H9 (cell line): ENCODE data around the gene FSTL1. TPM values are rescaled to one million over a fixed set of nuclear protein-coding genes. Genes with fewer than 3 reads are reported as not detected.

Experiments
- DNase-seq: peaks from one replicate; pipeline ENCODE4 v3.0.0-alpha.2; 2017
- H2AFZ ChIP-seq: one replicate; pipeline ENCODE4 v1.6.1; 2013; ENCODE audit warnings: mild to moderate bottlenecking, low read length, control low read depth, moderate library complexity
- H2AK5ac ChIP-seq: 2 replicates; pipeline ENCODE4 v1.6.1; 2013; ENCODE audit warnings: low read length, control low read depth, mixed read lengths; ENCODE audit not compliant: insufficient read length
- H2BK120ac ChIP-seq: one replicate; pipeline ENCODE4 v1.6.1; 2013; ENCODE audit warnings: low read depth, mild to moderate bottlenecking, low read length, control low read depth, inconsistent platforms; ENCODE audit not compliant: poor library complexity, severe bottlenecking
- H2BK12ac ChIP-seq: 2 replicates; pipeline ENCODE4 v1.6.1; 2013; ENCODE audit warnings: low read length, control low read depth, mixed read lengths, low read depth; ENCODE audit not compliant: insufficient read length
- H2BK15ac ChIP-seq: 2 replicates; pipeline ENCODE4 v1.6.1; 2013; ENCODE audit warnings: low read depth, low read length, control low read depth
- H2BK20ac ChIP-seq: one replicate; pipeline ENCODE4 v1.6.1; 2013; ENCODE audit warnings: low read depth, mild to moderate bottlenecking, low read length, control low read depth, inconsistent platforms; ENCODE audit not compliant: poor library complexity, severe bottlenecking
- H2BK5ac ChIP-seq: 2 replicates; pipeline ENCODE4 v1.6.1; 2013; ENCODE audit warnings: low read length, control low read depth, mixed read lengths; ENCODE audit not compliant: insufficient read length
- H3K14ac ChIP-seq: 2 replicates; pipeline ENCODE4 v1.6.1; 2013; ENCODE audit warnings: low read length, control low read depth; ENCODE audit not compliant: insufficient read depth
- H3K18ac ChIP-seq: 2 replicates; pipeline ENCODE4 v1.6.1; 2013; ENCODE audit warnings: low read depth, mild to moderate bottlenecking, mixed read lengths, low read length, control low read depth; ENCODE audit not compliant: insufficient read length
- H3K23ac ChIP-seq: 2 replicates; pipeline ENCODE4 v1.6.1; 2013; ENCODE audit warnings: low read length, control low read depth, mixed read lengths, low read depth; ENCODE audit not compliant: insufficient read length
- H3K23me2 ChIP-seq: 2 replicates; pipeline ENCODE4 v1.6.1; 2013; ENCODE audit warnings: low read depth, mild to moderate bottlenecking, mixed read lengths, low read length, control low read depth; ENCODE audit not compliant: insufficient read length, poor library complexity, severe bottlenecking
- H3K27ac ChIP-seq: 2 replicates; pipeline ENCODE4 v1.5.1; 2013; ENCODE audit warnings: low read length, control low read depth, mixed read lengths, low read depth; ENCODE audit not compliant: insufficient read length
- H3K27me3 ChIP-seq: 2 replicates; pipeline ENCODE4 v1.6.1; 2013; ENCODE audit warnings: low read length, control low read depth, inconsistent platforms; ENCODE audit not compliant: insufficient read depth
- H3K4ac ChIP-seq: 2 replicates; pipeline ENCODE4 v1.6.1; 2013; ENCODE audit warnings: low read depth, mild to moderate bottlenecking, control low read depth, inconsistent platforms, low read length, moderate library complexity
- H3K4me1 ChIP-seq: 2 replicates; pipeline ENCODE4 v1.6.1; 2013; ENCODE audit warnings: low read length, control low read depth, inconsistent platforms; ENCODE audit not compliant: insufficient read depth
- H3K4me2 ChIP-seq: 2 replicates; pipeline ENCODE4 v1.6.1; 2013; ENCODE audit warnings: low read length, control low read depth, mixed read lengths; ENCODE audit not compliant: insufficient read length, insufficient read depth
- H3K56ac ChIP-seq: 2 replicates; pipeline ENCODE4 v1.6.1; 2013; ENCODE audit warnings: low read depth, mild to moderate bottlenecking, mixed read lengths, low read length, control low read depth; ENCODE audit not compliant: insufficient read length
- H3K79me1 ChIP-seq: 2 replicates; pipeline ENCODE4 v1.6.1; 2013; ENCODE audit warnings: low read depth, mild to moderate bottlenecking, moderate library complexity, low read length, control low read depth, inconsistent platforms; ENCODE audit not compliant: insufficient read depth, poor library complexity, severe bottlenecking
- H3K79me2 ChIP-seq: 2 replicates; pipeline ENCODE4 v1.6.1; 2013; ENCODE audit warnings: low read length, control low read depth, inconsistent platforms; ENCODE audit not compliant: insufficient read depth
- H3K9ac ChIP-seq: 2 replicates; pipeline ENCODE4 v1.6.1; 2013; ENCODE audit warnings: low read length, control low read depth, mixed read lengths; ENCODE audit not compliant: insufficient read length; ENCODE audit errors: extremely low read depth
- H3K9me3 ChIP-seq: one replicate; pipeline ENCODE4 v1.6.1; 2013; ENCODE audit warnings: low read depth, low read length, inconsistent platforms; ENCODE audit not compliant: control insufficient read depth
- H3T11ph ChIP-seq: one replicate; pipeline ENCODE4 v1.6.1; 2013; ENCODE audit warnings: mild to moderate bottlenecking, low read length, control low read depth, inconsistent platforms
- H4K20me1 ChIP-seq: one replicate; pipeline ENCODE4 v1.6.1; 2013; ENCODE audit not compliant: control insufficient read depth, insufficient read length, insufficient read depth
- H4K5ac ChIP-seq: 2 replicates; pipeline ENCODE4 v1.6.1; 2013; ENCODE audit warnings: low read depth, mild to moderate bottlenecking, mixed read lengths, low read length, control low read depth; ENCODE audit not compliant: insufficient read length
- H4K8ac ChIP-seq: replicated peaks from 2 replicates; pipeline ENCODE4 v1.6.1; 2013; ENCODE audit warnings: low read length, control low read depth, mixed read lengths, low read depth; ENCODE audit not compliant: insufficient read length
- H4K91ac ChIP-seq: 2 replicates; pipeline ENCODE4 v1.6.1; 2013; ENCODE audit warnings: low read depth, mild to moderate bottlenecking, moderate library complexity, mixed read lengths, low read length, control low read depth; ENCODE audit not compliant: insufficient read length
- H3K27ac Mint-ChIP-seq, 3 experiments: 2 replicates in 2 of 3; 3 replicates in 1 of 3; pipeline ENCODE4 v1.8.0; 2020 to 2021; ENCODE audit warnings: mixed read lengths in 3 of 3, mild to moderate bottlenecking in 1 of 3, moderate library complexity in 1 of 3
- H3K27me3 Mint-ChIP-seq: 2 replicates; pipeline ENCODE4 v1.8.0; 2021; ENCODE audit warnings: low read depth, mild to moderate bottlenecking, moderate library complexity, mixed read lengths
- H3K36me3 Mint-ChIP-seq, 3 experiments: 2 replicates in 2 of 3; 3 replicates in 1 of 3; pipeline ENCODE4 v1.8.0; 2020 to 2021; ENCODE audit warnings: low read depth in 3 of 3, mixed read lengths in 3 of 3; ENCODE audit not compliant: insufficient read depth in 1 of 3
- H3K4me1 Mint-ChIP-seq, 2 experiments: 2 replicates each; pipeline ENCODE4 v1.8.0; 2020; ENCODE audit warnings: mixed read lengths in 2 of 2
- H3K4me3 Mint-ChIP-seq, 2 experiments: 2 replicates in 1 of 2; 3 replicates in 1 of 2; pipeline ENCODE4 v1.8.0; 2020 to 2021; ENCODE audit warnings: mild to moderate bottlenecking in 2 of 2, mixed read lengths in 2 of 2, moderate library complexity in 1 of 2
- H3K9me3 Mint-ChIP-seq, 2 experiments: 2 replicates in 1 of 2; 3 replicates in 1 of 2; pipeline ENCODE4 v1.8.0; 2020; ENCODE audit warnings: mild to moderate bottlenecking in 2 of 2, mixed read lengths in 2 of 2, moderate library complexity in 1 of 2
- total RNA-seq: library from RNA; stranded (reverse); gene quantifications from 2 replicates; pipeline ENCODE4 v1.2.1, GENCODE V29; 2021
- TF ChIP-seq, protein P1 (sequence below): fragments of 200-600 bp; sonication (generic); conservative IDR thresholded peaks from 3 replicates; pipeline ENCODE4 v1.8.0; 2021; ENCODE audit warnings: antibody characterized with exemption, mild to moderate bottlenecking

The FSTL1 gene
- total RNA-seq, 1 experiment from 2014 or later, result 326 TPM

DNA sequence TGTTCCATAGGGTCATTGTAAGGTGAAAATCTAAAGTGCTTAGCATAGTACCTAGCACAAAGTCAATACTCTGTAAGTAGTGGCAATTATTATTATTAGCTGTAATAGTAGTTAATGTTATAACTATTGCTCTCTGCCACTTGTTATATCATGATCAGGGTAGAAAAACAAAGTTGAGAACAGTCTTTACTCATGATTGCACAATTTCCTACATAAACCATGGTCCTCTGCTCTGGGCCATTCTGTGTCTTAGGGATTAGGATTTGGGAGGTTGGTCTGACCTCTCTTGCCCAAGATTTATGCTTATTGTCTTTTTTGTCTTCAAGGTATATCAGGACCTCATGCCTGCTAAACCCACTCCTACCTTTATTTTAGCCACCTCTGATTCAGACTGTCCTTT lies 97.3 kb downstream of the FSTL1 start:
- Histone ChIP-seq H2BK5ac (no peak overlapping the region), H3K18ac (no peak overlapping the region), H3K4ac (no peak overlapping the region), H4K5ac (no peak overlapping the region), H3K9me3 (no peaks in the 10 kb centered on the region), H3K4me2 (no peak overlapping the region), H3K14ac (no peak overlapping the region), H4K91ac (no peak overlapping the region), H3K79me1 (no peaks in the 10 kb centered on the region), H2AK5ac (no peak overlapping the region), H3K23me2 (peaks cover 8% of the 10 kb centered on the region), H3K27me3 (no peaks in the 10 kb centered on the region), H4K20me1 (no peaks in the 10 kb centered on the region), H3K27ac (no peak overlapping the region), H2BK15ac (no peak overlapping the region), H3K23ac (no peak overlapping the region), H2BK20ac (no peak overlapping the region), H3K4me1 (no peaks in the 10 kb centered on the region), H3T11ph (no peak overlapping the region), H3K9ac (no peak overlapping the region), H2BK120ac (no peak overlapping the region), H4K8ac (no peak overlapping the region), H3K56ac (no peak overlapping the region), H3K79me2 (no peaks in the 10 kb centered on the region), H2AFZ (no peak overlapping the region), H2BK12ac (no peak overlapping the region)
- no peak for DNase-seq
- H3K27me3 Mint-ChIP-seq, result peaks cover 4% of the 10 kb centered on the region
- TF ChIP-seq, protein P1, sequence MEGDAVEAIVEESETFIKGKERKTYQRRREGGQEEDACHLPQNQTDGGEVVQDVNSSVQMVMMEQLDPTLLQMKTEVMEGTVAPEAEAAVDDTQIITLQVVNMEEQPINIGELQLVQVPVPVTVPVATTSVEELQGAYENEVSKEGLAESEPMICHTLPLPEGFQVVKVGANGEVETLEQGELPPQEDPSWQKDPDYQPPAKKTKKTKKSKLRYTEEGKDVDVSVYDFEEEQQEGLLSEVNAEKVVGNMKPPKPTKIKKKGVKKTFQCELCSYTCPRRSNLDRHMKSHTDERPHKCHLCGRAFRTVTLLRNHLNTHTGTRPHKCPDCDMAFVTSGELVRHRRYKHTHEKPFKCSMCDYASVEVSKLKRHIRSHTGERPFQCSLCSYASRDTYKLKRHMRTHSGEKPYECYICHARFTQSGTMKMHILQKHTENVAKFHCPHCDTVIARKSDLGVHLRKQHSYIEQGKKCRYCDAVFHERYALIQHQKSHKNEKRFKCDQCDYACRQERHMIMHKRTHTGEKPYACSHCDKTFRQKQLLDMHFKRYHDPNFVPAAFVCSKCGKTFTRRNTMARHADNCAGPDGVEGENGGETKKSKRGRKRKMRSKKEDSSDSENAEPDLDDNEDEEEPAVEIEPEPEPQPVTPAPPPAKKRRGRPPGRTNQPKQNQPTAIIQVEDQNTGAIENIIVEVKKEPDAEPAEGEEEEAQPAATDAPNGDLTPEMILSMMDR, result no peak
- H3K4me3 Mint-ChIP-seq, result no peak overlapping the region
- H3K4me1 Mint-ChIP-seq, result peaks cover 7 to 9% of the 10 kb centered on the region in 2 experiments
- no peak overlapping the region for H3K27ac Mint-ChIP-seq
- no peaks in the 10 kb centered on the region for H3K9me3 Mint-ChIP-seq
- H3K36me3 Mint-ChIP-seq, result no peaks in the 10 kb centered on the region
